SK-N-SH (cell line): ENCODE results near the gene RFK. TPM values are rescaled to one million over a fixed set of nuclear protein-coding genes. Genes with fewer than 3 reads are reported as not detected.

Experiments used
- CTCF ChIA-PET: fragments of 300-600, 350-600 bp; formaldehyde crosslinking; extraction: SDS; loops from one replicate; lab custom pipeline; 2021; lab: Yijun Ruan, JAX
- POLR2A ChIA-PET: fragments of 350-600 bp; sonication (Branson Sonifier 250); formaldehyde crosslinking; extraction: SDS; loops from one replicate; lab custom pipeline; 2020; ENCODE audit warnings: antibody characterized with exemption, inconsistent platforms; lab: Yijun Ruan, JAX
- DNase-seq: peaks from one replicate; pipeline ENCODE4 v3.0.0; 2012
- H2AFZ ChIP-seq: fragments of 200-600 bp; sonication (generic); 2 replicates; pipeline ENCODE4 v1.8.1; 2016; ENCODE audit warnings: antibody characterized with exemption, mild to moderate bottlenecking, low read depth
- H3F3A ChIP-seq: fragments of 200-600 bp; sonication (generic); replicated peaks from 2 replicates; pipeline ENCODE3; 2016; ENCODE audit warnings: antibody characterized with exemption, mild to moderate bottlenecking; ENCODE audit not compliant: insufficient read depth
- H3K27ac ChIP-seq, 2 experiments: fragments of 200-500 bp in 1 of 2; fragments of 200-600 bp in 1 of 2; sonication (Bioruptor generic) in 1 of 2; sonication (generic), shearing (Covaris generic) in 1 of 2; 2 replicates each; pipeline versions ENCODE4 v1.5.1 to v1.6.1; 2014 to 2016; ENCODE audit warnings: low read depth in 2 of 2, inconsistent platforms in 1 of 2, low read length in 1 of 2, mild to moderate bottlenecking in 1 of 2, mixed read lengths in 1 of 2
- H3K27me3 ChIP-seq: fragments of 200-600 bp; sonication (generic), shearing (Covaris generic); 2 replicates; pipeline ENCODE4 v1.6.1; 2016; ENCODE audit warnings: mixed run types; ENCODE audit not compliant: insufficient read depth
- H3K36me3 ChIP-seq, 2 experiments: fragments of 200-500 bp in 1 of 2; fragments of 200-600 bp in 1 of 2; sonication (Bioruptor generic) in 1 of 2; sonication (generic) in 1 of 2; replicated peaks in 1 of 2; 2 replicates each; pipeline versions ENCODE3 to v1.5.1; 2014 to 2016; ENCODE audit warnings: low read length in 1 of 2, mild to moderate bottlenecking in 1 of 2; ENCODE audit not compliant: insufficient read depth in 2 of 2, control insufficient read depth in 1 of 2
- H3K4me1 ChIP-seq, 2 experiments: fragments of 200-500 bp in 1 of 2; fragments of 200-600 bp in 1 of 2; sonication (Bioruptor generic) in 1 of 2; sonication (generic), shearing (Covaris generic) in 1 of 2; 2 replicates each; pipeline versions ENCODE4 v1.5.1 to v1.6.1; 2014 to 2016; ENCODE audit warnings: low read depth in 1 of 2, low read length in 1 of 2, mixed run types in 1 of 2; ENCODE audit not compliant: insufficient read depth in 2 of 2, control insufficient read depth in 1 of 2
- H3K4me2 ChIP-seq: fragments of 200-600 bp; sonication (generic), shearing (Covaris generic); 2 replicates; pipeline ENCODE4 v1.6.1; 2017; ENCODE audit warnings: mixed run types
- H3K4me3 ChIP-seq, 2 experiments: fragments of 200-500 bp in 1 of 2; fragments of 200-600 bp in 1 of 2; sonication (Bioruptor generic) in 1 of 2; sonication (generic), shearing (Covaris generic) in 1 of 2; 2 replicates each; pipeline versions ENCODE4 v1.5.1 to v1.8.1; 2014 to 2016; ENCODE audit warnings: low read depth in 2 of 2, inconsistent platforms in 1 of 2, low read length in 1 of 2, mild to moderate bottlenecking in 1 of 2, mixed read lengths in 1 of 2, moderate library complexity in 1 of 2
- H3K79me2 ChIP-seq: fragments of 200-600 bp; sonication (generic); 2 replicates; pipeline ENCODE4 v1.8.1; 2017; ENCODE audit warnings: mild to moderate bottlenecking; ENCODE audit not compliant: insufficient read depth
- H3K9ac ChIP-seq: fragments of 200-600 bp; sonication (generic); 2 replicates; pipeline ENCODE4 v1.6.1; 2017; ENCODE audit warnings: mixed run types
- H3K9me2 ChIP-seq: fragments of 200-600 bp; sonication (generic); 2 replicates; pipeline ENCODE4 v1.6.1; 2017; ENCODE audit warnings: mixed run types
- H3K9me3 ChIP-seq: fragments of 200-600 bp; sonication (generic); 2 replicates; pipeline ENCODE4 v1.6.1; 2017; ENCODE audit warnings: mixed run types, mild to moderate bottlenecking, moderate library complexity
- H4K20me1 ChIP-seq: fragments of 200-600 bp; sonication (generic); 2 replicates; pipeline ENCODE4 v1.6.1; 2017; ENCODE audit warnings: mild to moderate bottlenecking, mixed run types; ENCODE audit not compliant: insufficient read depth
- ELF1 ChIP-seq: IDR thresholded peaks from 2 replicates; pipeline ENCODE4 v1.4.0; 2012
- FOSL2 ChIP-seq: IDR thresholded peaks from 2 replicates; pipeline ENCODE4 v1.4.0; 2012; ENCODE audit warnings: low read depth, mild to moderate bottlenecking, moderate library complexity, borderline replicate concordance
- FOXM1 ChIP-seq: IDR thresholded peaks from 2 replicates; pipeline ENCODE4 v1.4.0; 2012; ENCODE audit warnings: low read depth, mild to moderate bottlenecking
- GABPA ChIP-seq: IDR thresholded peaks from 2 replicates; pipeline ENCODE4 v1.4.0; 2012; ENCODE audit warnings: low read depth, mild to moderate bottlenecking
- GATA2 ChIP-seq: sonication (generic); formaldehyde crosslinking; IDR thresholded peaks from 2 replicates; pipeline ENCODE4 v1.5.0; 2020; ENCODE audit warnings: mild to moderate bottlenecking, missing genetic modification reagents
- JUND ChIP-seq: IDR thresholded peaks from 2 replicates; pipeline ENCODE4 v1.4.0; 2012
- MXI1 ChIP-seq: IDR thresholded peaks from 2 replicates; pipeline ENCODE4 v1.6.1; 2012; ENCODE audit warnings: mild to moderate bottlenecking, low read depth, low read length, improper control_type of control experiment
- NFIC ChIP-seq: IDR thresholded peaks from 2 replicates; pipeline ENCODE4 v1.4.0; 2012; ENCODE audit warnings: borderline replicate concordance
- POLR2AphosphoS5 ChIP-seq: IDR thresholded peaks from 2 replicates; pipeline ENCODE4 v1.6.1; 2012; ENCODE audit warnings: low read depth, low read length
- RCOR1 ChIP-seq: fragments of 150-350 bp; IDR thresholded peaks from 2 replicates; pipeline ENCODE4 v1.6.1; 2017; ENCODE audit warnings: antibody characterized with exemption, low read length
- RFX5 ChIP-seq: IDR thresholded peaks from 2 replicates; pipeline ENCODE4 v1.6.1; 2012; ENCODE audit warnings: mild to moderate bottlenecking, improper control_type of control experiment, low read length
- RXRA ChIP-seq: IDR thresholded peaks from 2 replicates; pipeline ENCODE4 v1.4.0; 2012; ENCODE audit warnings: low read depth, mild to moderate bottlenecking, borderline replicate concordance
- TAF1 ChIP-seq: IDR thresholded peaks from 2 replicates; pipeline ENCODE4 v1.6.1; 2012; ENCODE audit warnings: low read depth, mild to moderate bottlenecking, low read length, moderate library complexity, borderline replicate concordance
- TEAD4 ChIP-seq: IDR thresholded peaks from 2 replicates; pipeline ENCODE4 v1.4.0; 2012; ENCODE audit warnings: mild to moderate bottlenecking, borderline replicate concordance; ENCODE audit not compliant: insufficient read depth
- USF1 ChIP-seq: IDR thresholded peaks from 2 replicates; pipeline ENCODE4 v1.4.0; 2012; ENCODE audit warnings: low read depth, borderline replicate concordance
- ZBTB33 ChIP-seq: IDR thresholded peaks from 2 replicates; pipeline ENCODE4 v1.4.0; 2012; ENCODE audit warnings: low read depth, borderline replicate concordance
- WGBS: methylation state at CpG from one replicate; pipeline ENCODE4 v1.1.6; 2017; ENCODE audit warnings: low lambda C conversion rate; 5-methylcytosine and 5-hydroxymethylcytosine counted together
- polyA plus RNA-seq, 3 experiments: library from polyadenylated mRNA; depleted of rRNA; stranded (reverse); fragments of >200 nt; gene quantifications; 2 replicates each; pipeline ENCODE4 v1.2.3, GENCODE V29; 2012
- TF ChIP-seq, protein P1 (sequence below): IDR thresholded peaks from 2 replicates; pipeline ENCODE4 v1.4.0; 2012; ENCODE audit warnings: low read depth
- TF ChIP-seq, protein P2 (sequence below): fragments of 150-350 bp; IDR thresholded peaks from 2 replicates; pipeline ENCODE4 v1.6.1; 2017; ENCODE audit warnings: antibody characterized with exemption, low read length, low read depth, borderline replicate concordance

The RFK gene
- polyA plus RNA-seq, 1 of the 3 experiments (the other 2 are of a cell fraction) = 7.2 TPM

DNA sequence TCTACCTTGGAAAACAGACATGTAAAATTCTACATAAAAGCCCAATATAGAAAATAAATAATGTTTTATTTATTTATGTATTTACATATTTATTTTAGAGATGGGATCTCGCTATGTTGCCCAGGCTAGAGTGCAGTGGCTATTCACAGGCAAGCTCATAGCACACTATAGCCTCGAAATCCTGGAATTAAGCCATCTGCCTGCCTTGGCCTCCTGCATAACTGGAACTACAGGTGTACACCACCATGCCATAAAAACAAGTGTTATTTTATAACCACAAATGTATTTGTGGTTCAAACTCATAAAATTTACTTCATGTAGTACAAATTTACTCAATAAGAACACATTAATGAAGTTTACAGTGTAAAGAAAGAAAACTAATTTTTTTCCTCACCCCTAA, 7.0 kb upstream of the RFK start (continued):
- TF ChIP-seq, protein P1, sequence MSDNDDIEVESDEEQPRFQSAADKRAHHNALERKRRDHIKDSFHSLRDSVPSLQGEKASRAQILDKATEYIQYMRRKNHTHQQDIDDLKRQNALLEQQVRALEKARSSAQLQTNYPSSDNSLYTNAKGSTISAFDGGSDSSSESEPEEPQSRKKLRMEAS = no peak
- no peak for TF ChIP-seq TAF1

DNA sequence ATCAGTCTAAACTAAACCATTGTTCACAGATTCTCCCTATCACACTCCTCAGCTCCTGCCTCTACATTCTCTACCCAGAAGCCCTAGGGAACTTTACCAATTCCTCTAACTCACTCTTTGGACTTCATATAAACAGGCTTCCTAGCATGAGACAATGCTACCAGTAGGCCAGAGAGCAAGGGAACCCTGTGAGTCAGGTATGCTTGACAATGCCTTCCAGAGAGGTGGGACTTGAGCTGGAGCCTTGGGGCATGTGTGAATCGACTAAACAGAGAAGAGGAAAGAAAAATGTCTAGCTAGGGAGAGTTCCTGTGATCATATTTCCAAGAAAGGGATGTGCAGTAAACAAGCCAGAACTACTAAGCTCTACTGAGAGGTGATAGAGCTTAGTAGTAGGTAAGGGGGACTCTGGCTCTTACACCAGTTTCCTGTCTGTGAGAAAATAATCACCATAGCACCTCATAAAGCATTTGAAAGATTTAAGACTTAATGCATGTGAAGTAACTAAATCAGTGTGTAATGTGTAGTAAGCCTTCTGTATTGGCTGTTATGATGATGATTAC, 6.4 kb upstream of the RFK start:
- no peak overlapping the region for H3K27ac ChIP-seq
- H3K36me3 ChIP-seq = no peaks in the 10 kb centered on the region
- no peaks in the 10 kb centered on the region for H3K9me3 ChIP-seq
- ChIA-PET POLR2A (no interaction called here), CTCF (interaction anchor here (0.6 to 1.0 kb wide), 2 partner anchors 20 to 1494 kb away, joined by 3 read pairs; no protein-coding TSS in a partner anchor)
- H3K27me3 ChIP-seq = no peaks in the 10 kb centered on the region
- H4K20me1 ChIP-seq = no peaks in the 10 kb centered on the region
- H3F3A ChIP-seq = peaks cover 2% of the 10 kb centered on the region
- peaks cover 0 to 6% of the 10 kb centered on the region in 2 experiments; a peak in 1 of 4 replicates for H3K4me1 ChIP-seq
- no peaks in the 10 kb centered on the region for H3K9me2 ChIP-seq
- H3K4me2 ChIP-seq = no peak overlapping the region
- no peak for DNase-seq
- no peaks in the 10 kb centered on the region for H3K79me2 ChIP-seq
- H3K9ac ChIP-seq = no peak overlapping the region
- WGBS = 0% methylated on average over 1 of the region's 1 CpG
- H3K4me3 ChIP-seq = no peak overlapping the region
- H2AFZ ChIP-seq = no peak overlapping the region
- TF ChIP-seq JUND (no peak), ELF1 (no peak), NFIC (no peak), GABPA (no peak), POLR2AphosphoS5 (no peak), USF1 (no peak), RFX5 (no peak), RCOR1 (no peak), ZBTB33 (no peak), GATA2 (CRISPR knock-in tag) (no peak), FOXM1 (no peak), MXI1 (no peak), FOSL2 (no peak), RXRA (no peak), TEAD4 (no peak)
- TF ChIP-seq, protein P2, sequence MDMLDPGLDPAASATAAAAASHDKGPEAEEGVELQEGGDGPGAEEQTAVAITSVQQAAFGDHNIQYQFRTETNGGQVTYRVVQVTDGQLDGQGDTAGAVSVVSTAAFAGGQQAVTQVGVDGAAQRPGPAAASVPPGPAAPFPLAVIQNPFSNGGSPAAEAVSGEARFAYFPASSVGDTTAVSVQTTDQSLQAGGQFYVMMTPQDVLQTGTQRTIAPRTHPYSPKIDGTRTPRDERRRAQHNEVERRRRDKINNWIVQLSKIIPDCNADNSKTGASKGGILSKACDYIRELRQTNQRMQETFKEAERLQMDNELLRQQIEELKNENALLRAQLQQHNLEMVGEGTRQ = no peak
